C4-2B (cell line): ENCODE measurements around the gene GIPC1.

Source experiments
- H3K27ac ChIP-seq: fragments of 450-650 bp; 2 replicates; pipeline ENCODE4 v1.5.1; 2017
- ZFX ChIP-seq: fragments of 450-650 bp; IDR thresholded peaks from 2 replicates; pipeline ENCODE4 v1.6.1; 2017
- TF ChIP-seq, protein P1 (sequence below): fragments of 450-650 bp; conservative IDR thresholded peaks from 2 replicates; pipeline ENCODE4 v1.5.1; 2017; ENCODE audit warnings: mild to moderate bottlenecking

The GIPC1 gene

DNA sequence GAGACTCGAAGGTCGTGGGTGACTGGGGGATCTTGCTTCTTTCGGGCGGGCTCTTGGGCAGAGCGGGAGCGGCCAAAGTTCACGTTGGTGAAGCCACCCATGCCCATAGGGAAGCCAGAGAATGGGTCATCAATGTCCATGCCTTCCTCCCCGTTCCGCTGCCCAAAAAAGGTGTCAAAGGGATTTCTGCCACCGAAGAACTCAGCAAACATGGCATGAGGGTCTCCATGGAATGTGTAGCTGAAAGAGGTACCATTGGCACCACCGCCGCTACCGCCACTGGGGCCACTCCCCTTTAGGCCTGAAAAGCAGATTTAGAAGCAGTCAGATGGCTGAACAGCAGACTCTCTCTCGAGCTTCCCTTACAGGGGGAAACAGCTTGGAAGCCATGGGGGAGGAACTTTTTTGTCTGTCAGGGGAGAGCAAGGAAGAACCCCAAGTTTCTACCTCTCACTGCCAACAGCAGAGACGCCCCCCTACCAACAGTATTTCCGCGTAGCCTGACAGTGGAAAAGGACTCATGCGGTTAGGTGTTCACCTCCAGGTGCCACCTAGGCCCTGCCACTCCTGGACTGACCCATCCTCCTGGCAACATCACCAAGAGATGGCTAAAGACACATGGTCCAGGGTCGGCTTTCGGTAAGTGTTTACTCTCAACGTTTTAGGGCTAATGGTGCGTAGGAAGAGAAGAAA lies 21.0 kb upstream of the GIPC1 start:
- peak overlapping the region; percentile 97 for H3K27ac ChIP-seq

DNA sequence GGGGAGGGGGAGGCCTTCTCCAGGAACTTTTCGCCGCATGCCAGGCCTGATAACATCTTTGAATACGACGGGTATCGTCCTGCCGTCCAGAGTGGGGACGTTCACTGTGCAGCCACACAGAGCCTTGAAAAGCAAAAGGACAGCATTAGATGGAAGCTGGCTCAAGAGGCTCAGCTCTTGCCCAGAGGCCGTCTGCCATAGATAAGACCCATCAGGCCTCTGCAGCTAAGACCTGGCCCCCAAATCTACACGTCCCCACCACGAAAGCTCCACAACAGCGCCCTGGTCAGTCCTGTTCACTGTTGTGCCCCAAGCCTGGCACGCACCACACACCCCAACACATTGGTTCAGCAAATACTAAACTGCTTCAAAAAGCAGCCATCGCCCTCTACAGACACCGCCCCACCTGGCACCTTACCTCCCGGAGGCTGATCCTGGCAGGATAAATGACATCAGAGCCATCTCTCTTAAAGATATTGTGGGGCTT lies 20.2 kb upstream of the GIPC1 start:
- TF ChIP-seq, protein P1, sequence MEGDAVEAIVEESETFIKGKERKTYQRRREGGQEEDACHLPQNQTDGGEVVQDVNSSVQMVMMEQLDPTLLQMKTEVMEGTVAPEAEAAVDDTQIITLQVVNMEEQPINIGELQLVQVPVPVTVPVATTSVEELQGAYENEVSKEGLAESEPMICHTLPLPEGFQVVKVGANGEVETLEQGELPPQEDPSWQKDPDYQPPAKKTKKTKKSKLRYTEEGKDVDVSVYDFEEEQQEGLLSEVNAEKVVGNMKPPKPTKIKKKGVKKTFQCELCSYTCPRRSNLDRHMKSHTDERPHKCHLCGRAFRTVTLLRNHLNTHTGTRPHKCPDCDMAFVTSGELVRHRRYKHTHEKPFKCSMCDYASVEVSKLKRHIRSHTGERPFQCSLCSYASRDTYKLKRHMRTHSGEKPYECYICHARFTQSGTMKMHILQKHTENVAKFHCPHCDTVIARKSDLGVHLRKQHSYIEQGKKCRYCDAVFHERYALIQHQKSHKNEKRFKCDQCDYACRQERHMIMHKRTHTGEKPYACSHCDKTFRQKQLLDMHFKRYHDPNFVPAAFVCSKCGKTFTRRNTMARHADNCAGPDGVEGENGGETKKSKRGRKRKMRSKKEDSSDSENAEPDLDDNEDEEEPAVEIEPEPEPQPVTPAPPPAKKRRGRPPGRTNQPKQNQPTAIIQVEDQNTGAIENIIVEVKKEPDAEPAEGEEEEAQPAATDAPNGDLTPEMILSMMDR, result no peak
- TF ChIP-seq ZFX, result no peak
- H3K27ac ChIP-seq, result no peak overlapping the region

More for the DNA sequence above, 21.0 kb upstream of the GIPC1 start:
- TF ChIP-seq, protein P1, result no peak
- no peak for TF ChIP-seq ZFX

DNA sequence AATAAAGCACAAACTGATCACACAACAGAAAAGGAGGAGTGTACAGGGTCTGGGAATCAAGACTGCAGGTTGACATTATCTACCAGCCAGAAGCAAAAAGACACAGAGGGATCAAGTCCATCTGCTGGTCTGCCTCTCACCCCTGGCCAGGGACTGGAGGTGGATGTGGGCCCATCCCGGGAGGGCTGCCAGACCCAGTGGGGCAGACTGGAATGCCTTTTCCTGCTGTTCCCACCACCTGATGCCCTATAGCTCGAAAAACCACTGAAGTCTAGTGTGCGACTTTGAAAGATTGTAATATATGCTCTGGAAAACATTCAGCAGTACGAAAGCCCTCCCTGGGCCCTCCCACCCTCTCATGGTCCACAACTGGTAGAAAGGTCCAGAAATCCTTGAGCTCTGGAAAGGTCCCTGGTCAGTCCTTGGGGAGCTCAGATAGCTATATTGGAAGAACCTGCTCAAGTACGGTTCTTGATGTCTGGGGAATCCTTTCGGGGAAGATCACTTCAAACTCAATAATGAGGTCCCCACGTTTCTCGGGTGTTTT lies 19.6 kb upstream of the GIPC1 start:
- TF ChIP-seq, protein P1, result no peak
- TF ChIP-seq ZFX, result no peak
- H3K27ac ChIP-seq, result no peak overlapping the region

DNA sequence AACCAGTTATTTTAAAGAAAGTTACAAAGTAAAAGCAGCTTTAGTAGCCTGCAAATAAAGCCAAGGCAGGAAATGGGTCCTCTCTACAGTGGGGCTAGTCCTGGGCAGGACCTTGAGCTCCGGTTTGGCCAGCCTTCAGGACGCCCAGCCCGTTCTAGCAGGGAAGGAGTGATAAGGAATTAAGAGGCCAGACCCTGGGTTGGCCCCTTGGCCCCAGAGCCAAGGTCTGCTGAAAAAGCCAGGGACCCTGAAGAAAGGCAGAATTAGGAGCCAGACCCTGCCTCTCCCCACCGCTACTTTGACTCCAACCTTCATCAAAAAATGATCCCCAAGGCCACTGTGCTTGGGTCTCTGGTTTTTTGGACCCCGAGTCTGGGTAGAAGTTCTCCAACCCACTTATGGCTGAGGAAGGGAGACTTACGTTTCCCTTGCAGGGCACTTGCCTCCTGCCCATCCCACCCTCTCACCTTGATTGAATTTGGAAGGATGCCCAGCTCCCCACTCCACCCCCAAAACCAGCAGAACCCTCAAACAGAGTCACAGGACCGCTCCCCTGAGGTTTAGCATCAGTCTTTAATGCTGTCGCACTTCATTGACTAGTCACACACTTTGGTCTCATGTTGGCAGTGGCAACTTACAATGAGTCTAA lies 18.4 kb upstream of the GIPC1 start:
- no peak overlapping the region for H3K27ac ChIP-seq

DNA sequence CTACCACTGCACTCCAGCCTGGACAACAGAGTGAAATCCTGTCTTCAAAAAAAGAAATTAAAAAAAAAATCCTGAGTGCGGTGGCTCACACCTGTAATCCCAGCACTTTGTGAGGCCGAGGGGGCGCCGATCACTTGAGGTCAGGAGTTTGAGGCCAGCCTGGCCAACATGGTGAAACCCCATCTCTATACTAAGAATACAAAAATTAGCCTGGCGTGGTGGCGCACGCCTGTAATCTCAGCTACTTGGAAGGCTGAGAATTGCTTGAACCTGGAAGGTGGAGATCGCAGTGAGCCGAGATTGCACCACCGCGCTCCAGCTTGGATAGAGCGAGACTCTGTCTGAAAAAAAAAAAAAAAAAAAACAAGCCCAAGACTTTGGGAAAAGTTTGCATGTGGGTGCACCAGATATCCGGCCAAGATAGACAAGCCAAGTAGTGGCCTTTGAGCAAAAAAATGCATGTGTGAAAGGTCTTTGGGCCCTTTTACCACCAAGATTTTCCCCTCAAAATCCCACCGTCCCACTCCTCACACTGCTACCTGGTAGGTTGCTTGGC lies 16.6 kb upstream of the GIPC1 start:
- H3K27ac ChIP-seq, result no peak overlapping the region; the same call in 1 of the 2 replicates
- TF ChIP-seq ZFX, result no peak

More for the DNA sequence above, 18.4 kb upstream of the GIPC1 start:
- TF ChIP-seq ZFX, result no peak
- TF ChIP-seq, protein P1, result no peak

DNA sequence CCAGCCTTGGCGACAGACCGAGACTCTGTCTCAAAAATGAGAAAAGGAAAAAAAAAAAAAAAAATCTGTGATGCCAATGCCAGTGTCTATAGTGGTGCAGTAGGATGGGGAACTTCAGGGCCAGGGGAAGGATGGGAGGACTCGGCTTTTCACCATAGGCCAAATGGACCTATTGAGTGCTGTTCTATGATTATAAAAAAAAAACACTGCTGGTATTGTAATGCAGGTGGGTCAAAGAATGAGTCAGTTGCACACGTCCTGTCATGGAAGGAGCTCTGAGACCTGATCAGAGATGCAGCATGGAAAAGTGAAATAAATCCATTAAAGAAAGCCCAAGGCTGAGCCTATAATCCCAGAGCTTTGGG lies 15.3 kb upstream of the GIPC1 start:
- no peak overlapping the region for H3K27ac ChIP-seq
- TF ChIP-seq, protein P1, result no peak
- TF ChIP-seq ZFX, result no peak

DNA sequence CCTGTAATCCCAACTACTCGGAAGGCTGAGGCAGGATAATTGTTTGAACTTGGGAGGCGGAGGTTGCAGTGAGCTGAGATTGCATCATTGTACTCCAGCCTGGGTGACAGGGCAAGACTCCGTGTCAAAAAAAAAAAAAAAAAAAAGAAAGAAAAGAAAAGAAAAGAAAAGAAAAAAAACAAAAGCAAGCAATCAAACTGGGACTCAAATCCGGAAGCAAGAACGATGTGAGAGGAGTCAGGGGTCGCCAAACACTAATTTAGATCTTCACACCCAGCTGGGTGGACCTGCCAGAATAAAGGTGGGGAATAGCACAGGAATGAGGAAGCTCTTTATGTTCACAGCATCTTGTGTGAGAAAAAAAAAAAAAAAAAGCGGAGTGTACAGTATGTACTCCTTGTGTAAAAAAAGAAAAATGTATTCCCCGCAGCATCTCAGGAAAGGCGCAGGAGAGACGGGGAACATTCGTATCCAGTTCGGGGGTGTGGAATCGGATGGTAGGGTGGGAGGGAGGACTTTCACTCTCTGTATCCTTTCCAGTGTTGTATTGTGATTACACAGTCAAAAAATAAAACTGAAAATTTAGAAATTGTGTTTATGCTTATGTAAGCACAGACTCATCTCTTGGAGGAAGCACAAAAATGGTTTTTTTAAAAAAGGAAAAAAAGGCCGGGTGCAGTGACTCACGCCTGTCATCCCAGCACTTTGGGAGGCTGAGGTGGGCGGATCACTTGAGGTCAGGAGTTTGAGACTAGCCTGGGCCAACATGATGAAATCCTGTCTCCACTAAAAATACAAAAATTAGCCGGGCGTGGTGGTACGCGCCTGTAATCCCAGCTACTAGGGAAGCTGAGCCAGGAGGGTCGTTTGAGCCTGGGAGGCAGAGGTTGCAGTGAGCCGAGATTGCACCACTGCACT lies 14.6 kb upstream of the GIPC1 start:
- TF ChIP-seq ZFX, result no peak
- TF ChIP-seq, protein P1, result no peak
- H3K27ac ChIP-seq, result no peak overlapping the region
